ENCODE data around the gene CACNA1B. TPM values are rescaled to one million over a fixed set of nuclear protein-coding genes. Genes with fewer than 3 reads are reported as not detected.

CACNA1B gene
- total and polyA plus RNA-seq, 9 of the 15 experiments (the other 6 are each of a cell fraction or from before 2014, with no cell fraction given) = 0.01 to 0.04 TPM; not detected in 7

DNA sequence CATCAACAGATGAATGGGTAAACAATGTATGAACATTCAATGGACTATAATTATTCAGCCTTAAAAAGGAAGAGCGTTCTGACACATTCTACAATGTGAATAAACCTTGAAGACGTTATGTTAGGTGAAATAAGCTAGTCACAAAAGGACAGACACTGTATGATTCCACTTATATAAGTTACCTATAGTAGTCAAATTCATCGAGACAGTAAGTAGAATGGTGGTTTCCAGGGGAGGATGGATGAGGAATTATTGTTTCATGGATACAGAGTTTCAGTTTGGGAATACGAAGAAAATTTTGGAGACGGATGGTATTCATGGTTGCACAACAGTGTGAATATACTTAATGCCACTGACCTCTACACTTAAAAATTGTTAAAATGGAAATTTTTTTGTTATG is 216.4 kb downstream of the CACNA1B start:
- intact Hi-C loops (cut with micrococcal nuclease) (no loop called here), in situ Hi-C loops (cut with MboI) (no loop called here)
- DNase-seq (ENCODE audit: extremely low read depth in 1 of 4, low spot score in 3 of 4) (no peak), FAIRE-seq (no peak), ATAC-seq (no peak)
- H2AFZ ChIP-seq (ENCODE audit: low read depth, low read length) = no peak overlapping the region
- peaks cover 0 to 29% of the 10 kb centered on the region in 2 experiments; a peak in 3 of 5 replicates for H3K27me3 ChIP-seq (ENCODE audit: control insufficient read depth in 2 of 2, insufficient read depth in 2 of 2, low read length in 2 of 2)
- no peaks in the 10 kb centered on the region for H3K9me3 ChIP-seq (replicated peaks; ENCODE audit: control insufficient read depth, insufficient read depth, low read depth, low read length)
- no peak overlapping the region for H3K9ac ChIP-seq (ENCODE audit: insufficient read depth in 1 of 2, low read depth in 2 of 2, low read length in 2 of 2)
- no peaks in the 10 kb centered on the region for H3K9me1 ChIP-seq (ENCODE audit: control insufficient read depth, insufficient read depth, low read length)
- H3K4me3 ChIP-seq = no peak overlapping the region
- no peak overlapping the region for H3K4me2 ChIP-seq (ENCODE audit: insufficient read depth, low read length)
- H3K4me1 ChIP-seq (replicated peaks in 1 of 2; ENCODE audit: control insufficient read depth in 2 of 2, insufficient read depth in 2 of 2, low read length in 2 of 2) = no peaks in the 10 kb centered on the region
- no peaks in the 10 kb centered on the region for H3K36me3 ChIP-seq (ENCODE audit: control insufficient read depth, insufficient read depth, low read length)
- POLR2A ChIA-PET = no interaction called here
- CTCF ChIA-PET (ENCODE audit: low intra/inter-chr PET ratio) = no interaction called here
- no peaks in the 10 kb centered on the region for H3K79me2 ChIP-seq (ENCODE audit: control insufficient read depth, insufficient read depth, low read length)
- 0% methylated on average over 5 of the region's 5 CpGs for WGBS (ENCODE audit: insufficient coverage, low coverage, missing lambda C conversion rate)
- TF ChIP-seq ZNF57 (CRISPR knock-in tag; IDR thresholded peaks at IDR 0.05) (no peak), ZNF551 (CRISPR knock-in tag; IDR thresholded peaks at IDR 0.05) (no peak), GATAD2B (IDR thresholded peaks at IDR 0.05; ENCODE audit: borderline replicate concordance) (no peak), SOX6 (IDR thresholded peaks at IDR 0.05) (no peak), SAFB (IDR thresholded peaks at IDR 0.05; ENCODE audit: borderline replicate concordance, low read depth, low read length) (no peak), BRD4 (IDR thresholded peaks at IDR 0.05) (no peak), ZNF232 (CRISPR knock-in tag; IDR thresholded peaks at IDR 0.05) (no peak), NCOR1 (IDR thresholded peaks at IDR 0.05) (no peak), TAF7 (tag; IDR thresholded peaks at IDR 0.05) (no peak), ZNF384 (IDR thresholded peaks at IDR 0.05; ENCODE audit: low read depth, low read length) (no peak)
- TF ChIP-seq, protein P1, sequence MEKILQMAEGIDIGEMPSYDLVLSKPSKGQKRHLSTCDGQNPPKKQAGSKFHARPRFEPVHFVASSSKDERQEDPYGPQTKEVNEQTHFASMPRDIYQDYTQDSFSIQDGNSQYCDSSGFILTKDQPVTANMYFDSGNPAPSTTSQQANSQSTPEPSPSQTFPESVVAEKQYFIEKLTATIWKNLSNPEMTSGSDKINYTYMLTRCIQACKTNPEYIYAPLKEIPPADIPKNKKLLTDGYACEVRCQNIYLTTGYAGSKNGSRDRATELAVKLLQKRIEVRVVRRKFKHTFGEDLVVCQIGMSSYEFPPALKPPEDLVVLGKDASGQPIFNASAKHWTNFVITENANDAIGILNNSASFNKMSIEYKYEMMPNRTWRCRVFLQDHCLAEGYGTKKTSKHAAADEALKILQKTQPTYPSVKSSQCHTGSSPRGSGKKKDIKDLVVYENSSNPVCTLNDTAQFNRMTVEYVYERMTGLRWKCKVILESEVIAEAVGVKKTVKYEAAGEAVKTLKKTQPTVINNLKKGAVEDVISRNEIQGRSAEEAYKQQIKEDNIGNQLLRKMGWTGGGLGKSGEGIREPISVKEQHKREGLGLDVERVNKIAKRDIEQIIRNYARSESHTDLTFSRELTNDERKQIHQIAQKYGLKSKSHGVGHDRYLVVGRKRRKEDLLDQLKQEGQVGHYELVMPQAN (IDR thresholded peaks at IDR 0.05; ENCODE audit: borderline replicate concordance) = no peak
- TF ChIP-seq, protein P2, sequence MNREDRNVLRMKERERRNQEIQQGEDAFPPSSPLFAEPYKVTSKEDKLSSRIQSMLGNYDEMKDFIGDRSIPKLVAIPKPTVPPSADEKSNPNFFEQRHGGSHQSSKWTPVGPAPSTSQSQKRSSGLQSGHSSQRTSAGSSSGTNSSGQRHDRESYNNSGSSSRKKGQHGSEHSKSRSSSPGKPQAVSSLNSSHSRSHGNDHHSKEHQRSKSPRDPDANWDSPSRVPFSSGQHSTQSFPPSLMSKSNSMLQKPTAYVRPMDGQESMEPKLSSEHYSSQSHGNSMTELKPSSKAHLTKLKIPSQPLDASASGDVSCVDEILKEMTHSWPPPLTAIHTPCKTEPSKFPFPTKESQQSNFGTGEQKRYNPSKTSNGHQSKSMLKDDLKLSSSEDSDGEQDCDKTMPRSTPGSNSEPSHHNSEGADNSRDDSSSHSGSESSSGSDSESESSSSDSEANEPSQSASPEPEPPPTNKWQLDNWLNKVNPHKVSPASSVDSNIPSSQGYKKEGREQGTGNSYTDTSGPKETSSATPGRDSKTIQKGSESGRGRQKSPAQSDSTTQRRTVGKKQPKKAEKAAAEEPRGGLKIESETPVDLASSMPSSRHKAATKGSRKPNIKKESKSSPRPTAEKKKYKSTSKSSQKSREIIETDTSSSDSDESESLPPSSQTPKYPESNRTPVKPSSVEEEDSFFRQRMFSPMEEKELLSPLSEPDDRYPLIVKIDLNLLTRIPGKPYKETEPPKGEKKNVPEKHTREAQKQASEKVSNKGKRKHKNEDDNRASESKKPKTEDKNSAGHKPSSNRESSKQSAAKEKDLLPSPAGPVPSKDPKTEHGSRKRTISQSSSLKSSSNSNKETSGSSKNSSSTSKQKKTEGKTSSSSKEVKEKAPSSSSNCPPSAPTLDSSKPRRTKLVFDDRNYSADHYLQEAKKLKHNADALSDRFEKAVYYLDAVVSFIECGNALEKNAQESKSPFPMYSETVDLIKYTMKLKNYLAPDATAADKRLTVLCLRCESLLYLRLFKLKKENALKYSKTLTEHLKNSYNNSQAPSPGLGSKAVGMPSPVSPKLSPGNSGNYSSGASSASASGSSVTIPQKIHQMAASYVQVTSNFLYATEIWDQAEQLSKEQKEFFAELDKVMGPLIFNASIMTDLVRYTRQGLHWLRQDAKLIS (CRISPR knock-in tag; IDR thresholded peaks at IDR 0.05) = no peak
- no peaks in the 10 kb centered on the region; the same call in 1 of the 2 replicates for H4K20me1 ChIP-seq (replicated peaks; ENCODE audit: control insufficient read depth, insufficient read depth, low read length)
- no TSS peak for BruUV-seq (replicated peaks)
- H3K27ac ChIP-seq (ENCODE audit: extremely low read depth, low read depth, low read length) = no peak overlapping the region
